Trophoblast cell (in vitro differentiated cells and primary cell): Measurements from ENCODE around the gene ANP32D.

Experiments used
- DNase-seq, 2 donors: peaks; one replicate each; pipeline ENCODE4 v3.0.0-alpha.2; 2016
- H2AFZ ChIP-seq: 2 replicates; pipeline ENCODE4 v1.6.1; 2013; ENCODE audit warnings: low read length, moderate library complexity, mild to moderate bottlenecking; ENCODE audit not compliant: insufficient read depth, poor library complexity
- H2AK5ac ChIP-seq: 2 replicates; pipeline ENCODE4 v1.6.1; 2013; ENCODE audit warnings: mild to moderate bottlenecking, low read length
- H2BK120ac ChIP-seq: 2 replicates; pipeline ENCODE4 v1.6.1; 2013; ENCODE audit warnings: low read length, mild to moderate bottlenecking, moderate library complexity; ENCODE audit not compliant: insufficient read depth, poor library complexity
- H2BK12ac ChIP-seq: 2 replicates; pipeline ENCODE4 v1.6.1; 2013; ENCODE audit warnings: mild to moderate bottlenecking, low read length, moderate library complexity
- H2BK5ac ChIP-seq: 2 replicates; pipeline ENCODE4 v1.6.1; 2013; ENCODE audit warnings: low read length, low read depth, moderate library complexity, mild to moderate bottlenecking; ENCODE audit not compliant: poor library complexity
- H3K14ac ChIP-seq: 2 replicates; pipeline ENCODE4 v1.6.1; 2013; ENCODE audit warnings: mild to moderate bottlenecking, low read length
- H3K18ac ChIP-seq: 2 replicates; pipeline ENCODE4 v1.6.1; 2013; ENCODE audit warnings: mild to moderate bottlenecking, low read length
- H3K23ac ChIP-seq: 2 replicates; pipeline ENCODE4 v1.6.1; 2013; ENCODE audit warnings: low read length
- H3K27ac ChIP-seq: 2 replicates; pipeline ENCODE4 v1.5.1; 2013; ENCODE audit warnings: low read depth, mild to moderate bottlenecking, inconsistent platforms, low read length, moderate library complexity
- H3K27me3 ChIP-seq: 2 replicates; pipeline ENCODE4 v1.6.1; 2013; ENCODE audit warnings: inconsistent platforms, mild to moderate bottlenecking, low read length, moderate library complexity; ENCODE audit not compliant: insufficient read depth
- H3K36me3 ChIP-seq, 2 experiments: 1 replicate in 1 of 2; 2 replicates in 1 of 2; pipeline ENCODE4 v1.6.1; 2013; ENCODE audit warnings: low read length in 2 of 2, mild to moderate bottlenecking in 2 of 2, moderate library complexity in 1 of 2; ENCODE audit not compliant: insufficient read depth in 2 of 2, control insufficient read depth in 1 of 2
- H3K4ac ChIP-seq: 2 replicates; pipeline ENCODE4 v1.6.1; 2013; ENCODE audit warnings: low read depth, mild to moderate bottlenecking, low read length, moderate library complexity
- H3K4me1 ChIP-seq, 2 experiments: 1 replicate in 1 of 2; 2 replicates in 1 of 2; pipeline ENCODE4 v1.6.1; 2013; ENCODE audit warnings: low read length in 2 of 2, mild to moderate bottlenecking in 2 of 2, moderate library complexity in 1 of 2; ENCODE audit not compliant: insufficient read depth in 2 of 2, control insufficient read depth in 1 of 2
- H3K4me2 ChIP-seq: 2 replicates; pipeline ENCODE4 v1.6.1; 2013; ENCODE audit warnings: inconsistent platforms, mild to moderate bottlenecking, low read length, moderate library complexity
- H3K4me3 ChIP-seq: 2 replicates; pipeline ENCODE4 v1.5.1; 2013; ENCODE audit warnings: mild to moderate bottlenecking, low read depth, low read length, inconsistent platforms
- H3K79me1 ChIP-seq: one replicate; pipeline ENCODE4 v1.6.1; 2013; ENCODE audit warnings: low read length
- H3K79me2 ChIP-seq: 2 replicates; pipeline ENCODE4 v1.6.1; 2013; ENCODE audit warnings: low read length, mild to moderate bottlenecking; ENCODE audit not compliant: control insufficient read depth, insufficient read depth, poor library complexity
- H3K9ac ChIP-seq: 2 replicates; pipeline ENCODE4 v1.6.1; 2013; ENCODE audit warnings: mild to moderate bottlenecking, low read length
- H3K9me3 ChIP-seq: 2 replicates; pipeline ENCODE4 v1.6.1; 2013; ENCODE audit warnings: low read depth, mild to moderate bottlenecking, control low read depth, inconsistent platforms, low read length; ENCODE audit not compliant: insufficient read depth
- H4K12ac ChIP-seq: 2 replicates; pipeline ENCODE4 v1.6.1; 2013; ENCODE audit warnings: low read depth, mild to moderate bottlenecking, low read length, moderate library complexity
- H4K8ac ChIP-seq: 2 replicates; pipeline ENCODE4 v1.6.1; 2013; ENCODE audit warnings: low read depth, mild to moderate bottlenecking, low read length, moderate library complexity
- H4K91ac ChIP-seq: one replicate; pipeline ENCODE4 v1.6.1; 2013; ENCODE audit warnings: low read depth, mild to moderate bottlenecking, low read length, moderate library complexity
- WGBS: extraction: QIAGEN DNeasy Blood & Tissue Kit; methylation state at CpG from one replicate; pipeline ENCODE4 v1.1.7; 2013; ENCODE audit warnings: missing lambda C conversion rate; ENCODE audit not compliant: insufficient read length, insufficient coverage; ENCODE audit errors: extremely low coverage; 5-methylcytosine and 5-hydroxymethylcytosine counted together

The ANP32D gene

DNA sequence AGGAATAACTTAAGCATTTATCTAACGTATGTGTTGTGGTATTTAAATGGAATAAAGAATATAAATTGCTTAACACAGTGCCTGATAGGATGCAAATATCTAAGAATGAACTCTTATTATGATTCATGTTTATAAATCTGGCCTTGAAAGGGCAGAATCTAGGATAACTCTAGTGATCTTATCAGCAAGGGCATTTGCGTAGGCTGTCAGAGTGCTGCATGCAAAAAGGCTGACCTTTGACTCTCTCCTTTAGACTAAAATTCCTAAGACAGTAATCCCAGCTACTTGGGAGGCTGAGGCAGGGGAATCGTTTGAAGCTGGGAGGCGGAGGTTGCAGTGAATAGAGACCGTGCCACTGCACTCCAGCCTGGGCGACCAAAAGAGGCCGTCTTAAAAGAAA is 31.3 kb upstream of the ANP32D start:
- H2BK12ac ChIP-seq, result no peak overlapping the region
- no peak overlapping the region for H2BK120ac ChIP-seq
- no peak overlapping the region for H3K4me3 ChIP-seq
- H3K4me1 ChIP-seq, result peaks cover 1 to 8% of the 10 kb centered on the region in 2 experiments
- no peaks in the 10 kb centered on the region for H3K27me3 ChIP-seq
- peaks cover 3% of the 10 kb centered on the region for H3K79me1 ChIP-seq
- no peak overlapping the region for H2BK5ac ChIP-seq
- no peaks in the 10 kb centered on the region for H3K9me3 ChIP-seq
- H3K4me2 ChIP-seq, result no peak overlapping the region
- no peak overlapping the region for H3K27ac ChIP-seq
- no peak overlapping the region for H3K23ac ChIP-seq
- no peak overlapping the region for H4K91ac ChIP-seq
- H3K36me3 ChIP-seq, result no peaks in the 10 kb centered on the region
- no peak overlapping the region for H4K8ac ChIP-seq
- DNase-seq, result peak in 1 of 2 donors; percentile 45
- H3K79me2 ChIP-seq, result no peaks in the 10 kb centered on the region
- no peak overlapping the region for H2AFZ ChIP-seq
- H3K4ac ChIP-seq, result no peak overlapping the region
- no peak overlapping the region for H4K12ac ChIP-seq
- no peak overlapping the region for H3K14ac ChIP-seq
- no CpG with 5 or more reads among the region's 7 CpGs for WGBS
- H3K18ac ChIP-seq, result no peak overlapping the region
- no peak overlapping the region for H3K9ac ChIP-seq
- H2AK5ac ChIP-seq, result no peak overlapping the region

DNA sequence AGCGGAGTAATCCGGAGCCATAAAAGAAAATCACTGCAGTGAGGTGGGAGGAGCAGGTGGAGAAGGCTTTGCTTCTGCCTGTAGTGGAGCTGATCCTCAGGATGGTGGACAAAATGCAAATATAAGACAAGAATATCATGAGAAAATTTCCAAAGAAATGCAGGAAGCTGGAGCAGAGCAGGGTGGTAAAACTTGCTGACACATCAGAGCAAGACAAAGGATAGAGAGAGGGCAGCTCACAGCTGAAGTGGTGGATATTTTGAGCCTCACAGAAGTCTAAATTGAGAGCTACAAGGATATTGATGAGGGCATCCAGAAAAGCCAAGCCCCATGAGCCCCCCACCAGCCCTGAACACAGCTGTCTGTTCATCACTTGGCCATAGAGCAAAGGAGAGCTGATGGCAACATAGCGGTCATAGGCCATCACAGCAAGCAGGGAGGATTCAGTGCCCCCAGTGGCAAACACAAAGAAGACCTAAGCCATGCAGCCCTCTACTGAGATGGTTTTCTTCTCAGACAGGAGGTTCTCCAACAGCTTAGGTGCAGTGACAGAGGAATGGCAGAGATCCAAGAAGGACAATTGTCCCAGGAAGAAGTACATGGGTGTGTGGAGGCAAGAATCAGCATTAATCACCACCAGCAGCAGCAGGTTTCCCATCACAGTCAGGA is 30.0 kb upstream of the ANP32D start:
- Histone ChIP-seq H3K79me2 (no peaks in the 10 kb centered on the region), H3K4me3 (no peak overlapping the region), H3K79me1 (peaks cover 4% of the 10 kb centered on the region), H4K8ac (no peak overlapping the region), H3K36me3 (no peaks in the 10 kb centered on the region), H3K18ac (no peak overlapping the region), H3K27ac (no peak overlapping the region), H2BK12ac (no peak overlapping the region), H3K9me3 (no peaks in the 10 kb centered on the region), H3K23ac (no peak overlapping the region), H2BK5ac (no peak overlapping the region), H4K91ac (no peak overlapping the region), H3K9ac (no peak overlapping the region), H3K4me2 (no peak overlapping the region), H3K4me1 (peaks cover 1 to 8% of the 10 kb centered on the region in 2 experiments), H3K14ac (no peak overlapping the region), H2AFZ (no peak overlapping the region), H3K27me3 (no peaks in the 10 kb centered on the region), H2AK5ac (no peak overlapping the region), H3K4ac (no peak overlapping the region), H4K12ac (no peak overlapping the region), H2BK120ac (no peak overlapping the region)
- WGBS, result no CpG with 5 or more reads among the region's 3 CpGs
- DNase-seq, result no peak

DNA sequence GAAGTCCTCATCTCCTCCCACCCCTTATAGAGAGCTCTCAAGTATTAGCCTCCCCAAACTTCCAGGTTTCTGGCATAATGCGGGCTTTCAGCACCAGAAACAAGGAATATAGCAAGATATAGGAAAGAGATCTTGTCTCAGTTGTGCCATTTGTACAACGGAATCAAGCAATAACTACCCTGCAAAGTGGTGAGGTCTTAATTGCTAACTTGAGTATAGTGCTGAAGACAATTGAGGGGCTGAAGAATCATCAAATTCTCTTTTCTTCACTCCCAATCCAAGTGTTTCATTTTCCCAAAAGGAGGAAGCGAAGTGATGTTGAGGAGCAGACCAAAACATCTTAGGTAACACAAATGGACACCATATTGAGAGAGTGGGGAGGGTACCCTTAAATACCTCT is 26.8 kb upstream of the ANP32D start:
- no CpG with 5 or more reads among the region's 3 CpGs for WGBS
- Histone ChIP-seq H2AFZ (no peak overlapping the region), H3K4me3 (no peak overlapping the region), H3K9me3 (no peaks in the 10 kb centered on the region), H2BK5ac (no peak overlapping the region), H3K9ac (no peak overlapping the region), H4K8ac (no peak overlapping the region), H3K27ac (peak overlapping the region; percentile 10), H4K91ac (no peak overlapping the region), H2BK120ac (no peak overlapping the region), H3K36me3 (no peaks in the 10 kb centered on the region), H3K23ac (no peak overlapping the region), H2BK12ac (no peak overlapping the region), H3K79me1 (peaks cover 4% of the 10 kb centered on the region), H3K4ac (no peak overlapping the region), H3K27me3 (no peaks in the 10 kb centered on the region), H3K4me2 (no peak overlapping the region), H4K12ac (no peak overlapping the region), H2AK5ac (no peak overlapping the region), H3K4me1 (peaks cover 1 to 8% of the 10 kb centered on the region in 2 experiments), H3K18ac (no peak overlapping the region), H3K79me2 (no peaks in the 10 kb centered on the region), H3K14ac (no peak overlapping the region)
- no peak for DNase-seq

DNA sequence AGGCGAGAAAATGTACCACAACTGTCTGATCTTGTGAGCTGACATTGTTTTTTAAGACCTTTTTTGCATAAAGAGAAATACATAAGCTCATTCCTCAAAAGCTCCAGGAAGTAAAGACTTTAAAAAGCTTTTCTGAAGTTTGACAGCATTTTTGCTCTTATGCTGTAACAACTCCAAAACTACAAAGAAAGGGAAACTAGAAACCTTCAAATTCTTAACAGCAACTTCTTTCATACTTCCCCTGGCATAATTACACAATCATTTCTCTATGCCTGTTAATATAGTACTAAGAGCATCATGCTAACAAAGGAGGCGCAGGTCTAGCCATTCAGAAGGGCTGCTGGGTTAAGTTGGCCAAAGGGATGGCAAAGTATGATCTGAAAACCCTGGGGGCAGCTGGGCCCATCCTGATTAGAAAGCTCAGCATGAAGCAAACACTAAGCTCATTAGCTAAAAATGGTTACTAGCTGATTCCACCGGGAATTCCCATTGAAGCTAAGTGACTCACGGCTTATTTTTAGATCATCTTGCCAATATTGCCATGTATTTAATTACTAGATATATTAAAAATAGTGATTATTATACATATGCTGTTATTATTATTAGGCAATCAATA is 26.1 kb upstream of the ANP32D start:
- WGBS, result no CpG with 5 or more reads among the region's 4 CpGs
- H4K12ac ChIP-seq, result no peak overlapping the region

More for the DNA sequence above, 26.1 kb upstream of the ANP32D start:
- Histone ChIP-seq H3K23ac (no peak overlapping the region), H3K4ac (no peak overlapping the region), H2BK120ac (no peak overlapping the region), H4K8ac (no peak overlapping the region), H3K27ac (no peak overlapping the region), H3K36me3 (no peaks in the 10 kb centered on the region), H3K79me2 (no peaks in the 10 kb centered on the region), H3K4me2 (no peak overlapping the region), H2BK5ac (no peak overlapping the region), H3K4me1 (peaks cover 0 to 6% of the 10 kb centered on the region in 2 experiments), H2AK5ac (no peak overlapping the region), H2AFZ (no peak overlapping the region), H3K4me3 (no peak overlapping the region), H3K9me3 (no peaks in the 10 kb centered on the region), H3K79me1 (peaks cover 4% of the 10 kb centered on the region), H3K18ac (no peak overlapping the region), H4K91ac (no peak overlapping the region), H2BK12ac (no peak overlapping the region), H3K27me3 (no peaks in the 10 kb centered on the region), H3K14ac (no peak overlapping the region), H3K9ac (no peak overlapping the region)
- no peak for DNase-seq
